Neural cell (in vitro differentiated cells): ENCODE measurements around the gene USP17L19. TPM values are rescaled to one million over a fixed set of nuclear protein-coding genes. Genes with fewer than 3 reads are reported as not detected.
"Not testable (repeated sequence)": the region's sequence is repeated elsewhere in the genome, so short reads cannot be mapped to it uniquely, and the experiment has no call there.

Source experiments
- H2AFZ ChIP-seq: fragments of 200-600, 300-800 bp; sonication (generic), shearing (Covaris generic); 2 replicates; pipeline ENCODE4 v1.6.0; 2014; ENCODE audit warnings: low read depth, mild to moderate bottlenecking, antibody characterized with exemption, low read length, moderate library complexity
- H3F3A ChIP-seq: fragments of 200-600 bp; shearing (Covaris generic); 2 replicates; pipeline ENCODE4 v1.6.1; 2016; ENCODE audit warnings: mild to moderate bottlenecking, moderate library complexity, mixed read lengths, antibody characterized with exemption, low read length; ENCODE audit not compliant: insufficient read depth, poor library complexity, severe bottlenecking
- H3K27ac ChIP-seq: fragments of 200-600, 300-800 bp; sonication (generic), shearing (Covaris generic); 2 replicates; pipeline ENCODE4 v1.5.1; 2014; ENCODE audit warnings: mild to moderate bottlenecking, low read length, moderate library complexity
- H3K27me3 ChIP-seq: fragments of 300-800, 200-600 bp; sonication (generic), shearing (Covaris generic); 2 replicates; pipeline ENCODE4 v1.6.0; 2014; ENCODE audit warnings: mild to moderate bottlenecking, low read depth, low read length, moderate library complexity; ENCODE audit not compliant: insufficient read depth
- H3K36me3 ChIP-seq: fragments of 300-800, 200-600 bp; sonication (generic), shearing (Covaris generic); 2 replicates; pipeline ENCODE4 v1.5.1; 2014; ENCODE audit warnings: mild to moderate bottlenecking, antibody characterized with exemption, low read length, moderate library complexity; ENCODE audit not compliant: insufficient read depth
- H3K4me2 ChIP-seq: fragments of 300-800, 200-600 bp; sonication (generic), shearing (Covaris generic); 2 replicates; pipeline ENCODE4 v1.6.0; 2014; ENCODE audit warnings: mild to moderate bottlenecking, low read length
- H3K4me3 ChIP-seq: fragments of 300-800, 200-600 bp; sonication (generic), shearing (Covaris generic); 2 replicates; pipeline ENCODE4 v1.5.1; 2014; ENCODE audit warnings: mild to moderate bottlenecking, low read length, moderate library complexity
- H3K79me2 ChIP-seq: fragments of 200-600 bp; shearing (Covaris generic); replicated peaks from 2 replicates; pipeline ENCODE4 v1.6.0; 2014; ENCODE audit warnings: mild to moderate bottlenecking, low read length, moderate library complexity; ENCODE audit not compliant: insufficient read depth
- H3K9ac ChIP-seq: fragments of 300-800, 200-600 bp; sonication (generic), shearing (Covaris generic); 2 replicates; pipeline ENCODE4 v1.6.1; 2016; ENCODE audit warnings: mild to moderate bottlenecking, low read length, mixed read lengths
- H3K9me2 ChIP-seq: fragments of 200-600 bp; shearing (Covaris generic); 2 replicates; pipeline ENCODE4 v1.6.1; 2016; ENCODE audit warnings: mild to moderate bottlenecking, low read length, mixed read lengths; ENCODE audit not compliant: insufficient read depth
- H3K9me3 ChIP-seq: fragments of 200-600, 300-800 bp; sonication (generic), shearing (Covaris generic); 2 replicates; pipeline ENCODE4 v1.6.1; 2016; ENCODE audit warnings: mild to moderate bottlenecking, mixed run types, low read length, moderate library complexity, mixed read lengths
- H4K20me1 ChIP-seq: fragments of 200-600 bp; shearing (Covaris generic); 2 replicates; pipeline ENCODE4 v1.6.1; 2016; ENCODE audit warnings: mild to moderate bottlenecking, mixed run types; ENCODE audit not compliant: insufficient read depth
- polyA minus RNA-seq: library from RNA; depleted of rRNA, polyadenylated mRNA; stranded (reverse); fragments of >200 nt; gene quantifications from 2 replicates; pipeline ENCODE4 v1.2.3, GENCODE V29; 2014
- polyA plus RNA-seq: library from polyadenylated mRNA; depleted of rRNA; stranded (reverse); fragments of >200 nt; gene quantifications from 2 replicates; pipeline ENCODE4 v1.2.3, GENCODE V29; 2014

Gene USP17L19
- polyA plus RNA-seq (not detected in 2 replicates), polyA minus RNA-seq (not detected in 2 replicates)

- H3K4me3 ChIP-seq, H3K36me3 ChIP-seq, H3K9me2 ChIP-seq, H3K4me2 ChIP-seq, H4K20me1 ChIP-seq, H3K9ac ChIP-seq, H3K79me2 ChIP-seq, H3K9me3 ChIP-seq, H3F3A ChIP-seq, H3K27me3 ChIP-seq, H3K27ac ChIP-seq, H2AFZ ChIP-seq: not testable (repeated sequence)
Observed at GRCh38 chr4:9253078-9253477, at the start of gene USP17L19. USP17L19 (plus strand) TSS chr4:9253378; CDS start chr4:9253378, 0 bp downstream.

GRCh38 chr4:9210357-9210756, 42.8 kb upstream of the USP17L19 start, which contains the start of gene USP17L10:
USP17L10 (plus strand) TSS chr4:9210657; CDS start chr4:9210657, 0 bp downstream.
- H3K9me2 ChIP-seq, H4K20me1 ChIP-seq, H3F3A ChIP-seq, H3K79me2 ChIP-seq, H3K4me2 ChIP-seq, H3K4me3 ChIP-seq, H3K36me3 ChIP-seq, H3K9ac ChIP-seq, H2AFZ ChIP-seq, H3K27me3 ChIP-seq, H3K27ac ChIP-seq, H3K9me3 ChIP-seq: not testable (repeated sequence)

- H3K27me3 ChIP-seq, H3K4me3 ChIP-seq, H3K9me3 ChIP-seq, H2AFZ ChIP-seq, H3K4me2 ChIP-seq, H3K36me3 ChIP-seq, H3K79me2 ChIP-seq, H4K20me1 ChIP-seq, H3K9me2 ChIP-seq, H3F3A ChIP-seq, H3K9ac ChIP-seq, H3K27ac ChIP-seq: not testable (repeated sequence)
Observed at GRCh38 chr4:9214701-9215100, 38.5 kb upstream of the USP17L19 start.

- H3F3A ChIP-seq, H3K79me2 ChIP-seq, H4K20me1 ChIP-seq, H3K36me3 ChIP-seq, H3K9me3 ChIP-seq, H3K4me2 ChIP-seq, H3K27me3 ChIP-seq, H3K9me2 ChIP-seq, H3K4me3 ChIP-seq, H3K9ac ChIP-seq, H2AFZ ChIP-seq, H3K27ac ChIP-seq: not testable (repeated sequence)
Observed at GRCh38 chr4:9215105-9215504, 38.1 kb upstream of the USP17L19 start, which contains the start of gene USP17L11. USP17L11 (plus strand) TSS chr4:9215405; CDS start chr4:9215405, 0 bp downstream.

- H2AFZ ChIP-seq, H3K79me2 ChIP-seq, H3K4me2 ChIP-seq, H3F3A ChIP-seq, H3K9me2 ChIP-seq, H3K27ac ChIP-seq, H4K20me1 ChIP-seq, H3K9ac ChIP-seq, H3K27me3 ChIP-seq, H3K9me3 ChIP-seq, H3K4me3 ChIP-seq, H3K36me3 ChIP-seq: not testable (repeated sequence)
Observed at GRCh38 chr4:9219852-9220251, 33.3 kb upstream of the USP17L19 start, which contains the start of gene USP17L12. USP17L12 (plus strand) TSS chr4:9220152; CDS start chr4:9220152, 0 bp downstream.

GRCh38 chr4:9224596-9224995, 28.6 kb upstream of the USP17L19 start, which contains the start of gene USP17L13:
USP17L13 (plus strand) TSS chr4:9224896; CDS start chr4:9224896, 0 bp downstream.
- not testable (repeated sequence) for H3K36me3 ChIP-seq, H3K9ac ChIP-seq, H3F3A ChIP-seq, H3K79me2 ChIP-seq, H3K27ac ChIP-seq, H2AFZ ChIP-seq, H3K4me2 ChIP-seq, H3K9me2 ChIP-seq, H3K4me3 ChIP-seq, H4K20me1 ChIP-seq, H3K9me3 ChIP-seq, H3K27me3 ChIP-seq

GRCh38 chr4:9230249-9230648, 22.9 kb upstream of the USP17L19 start:
- H2AFZ ChIP-seq, H3K79me2 ChIP-seq, H3K9me3 ChIP-seq, H4K20me1 ChIP-seq, H3K27ac ChIP-seq, H3K9me2 ChIP-seq, H3K4me3 ChIP-seq, H3K27me3 ChIP-seq, H3K9ac ChIP-seq, H3K4me2 ChIP-seq, H3K36me3 ChIP-seq, H3F3A ChIP-seq: not testable (repeated sequence)

GRCh38 chr4:9234085-9234484, 19.1 kb upstream of the USP17L19 start, which contains the start of gene USP17L15:
USP17L15 (plus strand) TSS chr4:9234385; CDS start chr4:9234385, 0 bp downstream.
- not testable (repeated sequence) for H3K4me2 ChIP-seq, H3K9ac ChIP-seq, H4K20me1 ChIP-seq, H3K36me3 ChIP-seq, H3K27ac ChIP-seq, H3K4me3 ChIP-seq, H3K27me3 ChIP-seq, H3F3A ChIP-seq, H3K9me2 ChIP-seq, H3K79me2 ChIP-seq, H3K9me3 ChIP-seq, H2AFZ ChIP-seq
